Head of caudate nucleus (tissue), 42 donors: ENCODE measurements around the gene ARMC2.
"Not testable (repeated sequence)": the region's sequence is repeated elsewhere in the genome, so short reads cannot be mapped to it uniquely, and the experiment has no call there.

Source experiments
- DNase-seq, 42 donors: peaks; one replicate each; pipeline versions ENCODE4 v3.0.0 to v3.0.0-alpha.2; 2020 to 2021; ENCODE audit warnings: mixed read lengths in 7 of 42
- intact Hi-C: fragments of 100-400 bp; cut with DNase I; formaldehyde crosslinking; loops from one replicate; pipeline ENCODE4 v1.15.0; 2022

ARMC2 gene

DNA sequence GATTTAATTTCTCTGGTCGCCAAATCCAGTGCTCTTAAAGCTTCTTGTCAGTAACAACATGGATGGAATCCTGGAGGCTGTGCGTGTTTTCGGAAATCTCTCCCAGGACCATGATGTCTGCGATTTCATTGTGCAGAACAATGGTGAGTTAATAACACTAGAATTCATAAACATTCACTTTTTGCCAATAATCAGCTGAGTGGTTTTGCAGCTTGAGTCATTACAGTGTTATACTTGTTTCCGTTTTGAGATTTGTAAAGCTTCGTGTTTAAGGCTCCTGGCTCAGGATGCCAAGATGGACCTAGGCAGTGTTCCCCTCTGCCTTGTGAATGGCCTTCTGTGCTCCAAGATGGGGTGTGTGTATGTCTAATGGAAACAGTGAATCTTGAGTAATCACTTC, 113.8 kb downstream of the ARMC2 start:
- intact Hi-C loops = no loop called here
- no peak for DNase-seq

- intact Hi-C loops = no loop called here
Measured at GRCh38 chr6:108966251-108966650, 118.0 kb downstream of the ARMC2 start.

DNA sequence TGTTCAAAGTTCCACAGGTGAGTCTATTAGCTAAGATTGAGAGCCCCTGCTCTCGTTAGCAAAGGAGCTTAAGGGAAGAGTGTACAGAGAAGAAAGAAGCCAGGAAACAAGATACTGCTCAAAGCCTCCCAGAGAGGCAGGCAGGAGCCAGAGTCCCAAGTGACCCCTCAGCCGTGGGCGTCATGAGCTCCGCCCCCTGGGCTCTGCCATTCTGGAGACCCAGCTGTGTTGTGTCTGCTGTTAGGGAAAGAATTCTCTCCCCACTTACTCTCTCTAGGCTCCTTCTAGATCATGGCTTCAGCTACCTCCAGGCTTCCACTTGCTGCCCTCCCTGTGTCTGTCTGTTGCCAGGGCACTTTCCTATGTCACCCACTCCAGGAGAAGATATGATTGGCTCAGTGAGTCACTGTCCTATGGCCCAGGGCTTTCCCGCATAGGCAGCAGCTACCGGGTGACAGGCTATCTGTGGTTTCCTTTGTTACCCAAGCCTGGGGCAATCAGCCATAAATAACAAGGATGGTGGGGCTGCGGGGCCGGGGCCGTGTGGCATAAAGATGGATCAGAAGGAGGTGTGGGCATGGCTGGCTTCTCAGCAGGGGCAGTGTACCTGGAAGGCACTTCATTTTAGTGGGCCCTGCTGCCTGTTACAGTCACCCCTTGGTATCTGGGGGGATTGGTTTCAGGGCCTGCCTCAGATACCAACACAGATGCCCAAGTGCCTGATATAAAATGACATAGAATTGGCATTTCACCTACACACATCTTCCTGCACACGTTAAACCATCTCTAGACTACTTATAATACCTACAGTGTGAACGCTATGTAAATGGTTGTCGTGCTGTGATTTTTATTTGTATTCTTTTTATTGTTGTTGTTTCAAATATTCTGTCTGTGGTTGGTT, 118.9 kb downstream of the ARMC2 start:
- DNase-seq = peak in 1 of 42 donors; percentile 17
- intact Hi-C loops = no loop called here

More at GRCh38 chr6:108966251-108966650, 118.0 kb downstream of the ARMC2 start:
- DNase-seq = no peak

DNA sequence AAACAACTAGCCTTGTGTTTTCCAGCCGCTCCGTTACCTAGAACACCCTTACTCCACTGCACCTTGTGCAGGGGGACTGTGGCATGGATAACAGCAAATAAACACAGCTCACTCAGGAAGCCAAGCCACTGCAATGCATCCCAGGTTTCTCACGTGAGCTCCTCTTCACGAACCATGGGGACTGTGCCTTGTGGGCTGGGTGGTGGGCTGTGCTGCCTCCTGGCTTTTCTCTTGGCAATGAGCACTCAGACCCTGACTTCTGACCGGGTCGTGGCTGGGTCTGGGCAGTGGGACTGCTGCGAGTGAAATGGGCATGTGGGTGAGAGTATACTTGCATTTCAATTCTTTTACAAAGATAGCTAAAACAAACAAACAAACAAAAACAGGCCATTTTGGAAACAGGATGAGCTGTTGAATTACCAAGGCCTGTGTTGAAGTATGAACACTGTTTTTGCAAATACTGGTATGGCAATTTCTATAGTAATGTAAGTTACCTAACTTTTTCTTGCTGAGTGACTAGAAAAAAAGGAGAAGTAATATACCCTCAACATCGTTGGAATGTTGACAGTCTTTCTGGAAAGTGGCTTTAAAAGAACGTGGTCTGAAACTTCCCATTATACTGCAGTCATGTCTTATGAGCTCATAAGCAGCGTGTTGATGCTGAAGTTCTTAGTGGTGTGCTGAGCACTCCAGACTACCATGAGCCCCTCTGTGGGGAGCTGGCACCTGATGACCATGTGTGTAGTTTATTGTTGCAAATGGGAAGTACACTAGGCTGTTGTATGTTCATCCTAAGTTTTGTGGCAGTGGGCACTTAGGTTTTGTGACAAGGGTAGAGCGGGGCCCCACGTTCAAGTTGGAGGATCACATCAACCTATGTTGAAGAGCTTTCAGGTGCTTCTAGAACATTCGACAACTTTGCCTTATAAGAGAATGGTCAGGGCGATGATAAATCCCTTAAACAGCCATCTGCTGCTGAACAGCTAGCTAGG, 120.4 kb downstream of the ARMC2 start:
- no peak for DNase-seq
- intact Hi-C loops = no loop called here

DNA sequence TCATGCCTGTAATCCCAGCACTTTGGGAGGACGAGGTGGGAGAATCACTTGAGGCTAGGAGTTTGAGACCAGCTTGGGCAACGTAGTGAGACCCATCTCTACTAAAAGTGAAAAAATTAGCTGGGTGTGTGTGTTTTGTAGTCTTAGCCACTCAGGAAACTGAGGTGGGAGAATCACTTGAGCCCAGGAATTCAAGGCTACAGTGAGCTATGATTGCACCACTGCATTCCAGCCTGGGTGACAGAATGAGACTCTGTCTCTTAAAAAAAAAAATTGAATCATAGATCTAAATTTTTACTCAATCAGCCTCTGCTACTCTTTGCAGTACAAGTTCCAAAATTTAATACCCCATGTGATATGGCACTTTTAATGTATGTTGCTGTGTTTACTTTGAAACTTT, 121.6 kb downstream of the ARMC2 start:
- DNase-seq = no peak
- intact Hi-C loops = no loop called here

- intact Hi-C loops = no loop called here
- no peak for DNase-seq
Measured at GRCh38 chr6:108974201-108974600, 126.0 kb downstream of the ARMC2 start.

DNA sequence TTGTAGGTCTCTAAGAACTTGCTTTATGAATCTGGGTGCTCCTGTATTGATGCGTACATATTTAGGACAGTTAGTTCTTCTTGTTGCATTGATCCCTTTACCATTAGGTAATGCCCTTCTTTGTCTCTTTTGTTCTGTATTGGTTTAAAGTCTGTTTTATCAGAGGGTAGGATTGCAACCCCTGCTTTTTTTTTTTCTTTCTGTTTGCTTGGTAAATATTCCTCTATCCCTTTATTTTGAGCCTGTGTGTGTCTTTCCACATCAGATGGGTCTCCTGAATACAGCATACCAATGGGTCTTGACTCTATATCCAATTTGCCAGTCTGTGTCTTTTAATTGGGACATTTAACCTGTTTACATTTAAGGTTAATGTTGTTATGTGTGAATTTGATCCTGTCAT, 130.4 kb downstream of the ARMC2 start:
- DNase-seq, intact Hi-C loops: not testable (repeated sequence)

DNA sequence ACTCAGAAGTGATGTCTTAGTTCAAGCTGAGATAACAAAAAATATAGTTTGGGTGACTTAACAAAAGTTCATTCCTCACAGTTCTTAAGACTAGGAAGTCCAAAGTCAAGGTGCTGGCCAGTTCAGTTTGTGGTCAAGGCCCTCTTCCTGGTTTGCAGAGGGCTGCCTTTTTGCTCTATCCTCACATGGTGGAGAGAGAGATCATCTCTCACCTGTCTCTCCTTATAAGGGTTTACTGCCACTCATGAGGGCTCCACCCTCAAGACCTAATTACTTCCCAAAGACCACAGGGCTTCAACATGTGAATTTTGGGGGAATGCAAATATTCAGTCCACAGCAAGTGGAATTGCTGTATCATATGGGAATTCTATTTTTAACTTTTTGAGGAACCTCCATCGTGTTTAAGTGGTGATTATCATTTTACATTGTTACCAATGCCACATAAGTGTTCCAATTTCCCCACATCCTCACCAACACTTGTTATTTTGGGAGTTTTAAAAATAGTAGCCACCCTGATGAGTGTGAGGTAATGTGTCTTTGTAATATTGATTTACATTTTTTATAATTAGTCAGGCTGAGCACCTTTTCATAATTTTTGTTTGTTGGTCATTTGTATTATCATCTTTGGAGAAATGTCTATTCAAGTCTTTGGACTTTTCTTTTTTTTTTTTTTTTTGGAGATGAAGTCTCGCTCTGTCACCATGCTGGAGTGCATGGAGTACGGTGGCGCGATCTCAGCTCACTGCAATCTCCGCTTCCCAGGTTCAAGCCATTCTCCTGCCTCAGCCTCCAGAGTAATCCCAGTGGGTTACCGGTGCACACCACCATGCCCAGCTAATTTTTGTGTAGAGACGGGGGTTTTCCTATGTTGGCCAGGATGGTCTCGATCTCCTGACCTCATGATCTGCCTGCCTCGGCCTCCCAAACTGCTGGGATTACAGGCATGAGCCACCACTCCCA, 134.2 kb downstream of the ARMC2 start:
- intact Hi-C loops = no loop called here
- DNase-seq = no peak

DNA sequence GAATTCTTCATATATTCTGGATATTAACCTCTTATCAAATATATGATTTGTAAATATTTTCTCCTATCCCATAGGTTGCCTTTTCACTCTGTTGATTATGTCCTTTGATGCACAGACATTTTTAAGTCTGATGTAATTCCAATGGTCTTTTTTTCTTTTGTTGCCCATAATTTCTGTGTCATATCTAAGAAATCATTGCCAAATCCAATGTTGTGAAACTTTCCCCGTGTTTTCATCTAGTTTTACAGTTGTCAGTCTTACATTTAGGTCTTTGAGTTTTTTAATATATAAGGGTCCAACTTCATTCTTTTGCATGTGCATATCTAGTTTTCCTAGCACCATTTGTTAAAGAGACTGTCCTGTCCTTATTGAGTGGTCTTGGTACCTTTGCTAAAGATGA, 134.9 kb downstream of the ARMC2 start:
- intact Hi-C loops = no loop called here
- DNase-seq = no peak

GRCh38 chr6:108985301-108985700, 137.1 kb downstream of the ARMC2 start:
- DNase-seq = no peak
- intact Hi-C loops = no loop called here

GRCh38 chr6:108987156-108987555, 138.9 kb downstream of the ARMC2 start:
- no peak for DNase-seq
- intact Hi-C loops = no loop called here

DNA sequence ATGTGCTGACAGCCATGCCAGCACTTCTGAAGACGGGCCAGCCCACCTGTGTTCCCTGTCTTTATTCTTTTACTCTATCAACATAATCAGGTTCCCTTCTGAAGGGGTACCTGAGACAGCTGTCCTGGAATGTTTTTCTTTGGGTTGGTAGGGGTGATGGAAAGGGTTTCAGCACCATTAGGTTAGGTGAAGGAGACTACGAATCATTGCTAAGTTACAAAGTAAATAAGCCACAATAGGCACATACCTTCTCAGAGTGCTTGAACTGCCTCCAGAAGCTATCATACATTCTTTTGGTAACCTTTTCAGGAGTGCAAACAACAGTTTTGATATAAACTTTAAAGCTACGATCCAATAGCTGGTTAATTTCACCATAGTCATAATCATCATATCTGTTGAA, 140.1 kb downstream of the ARMC2 start:
- DNase-seq = peak in 5 of 42 donors; percentile 14 to 50 (median 38)
- intact Hi-C loops = no loop called here

DNA sequence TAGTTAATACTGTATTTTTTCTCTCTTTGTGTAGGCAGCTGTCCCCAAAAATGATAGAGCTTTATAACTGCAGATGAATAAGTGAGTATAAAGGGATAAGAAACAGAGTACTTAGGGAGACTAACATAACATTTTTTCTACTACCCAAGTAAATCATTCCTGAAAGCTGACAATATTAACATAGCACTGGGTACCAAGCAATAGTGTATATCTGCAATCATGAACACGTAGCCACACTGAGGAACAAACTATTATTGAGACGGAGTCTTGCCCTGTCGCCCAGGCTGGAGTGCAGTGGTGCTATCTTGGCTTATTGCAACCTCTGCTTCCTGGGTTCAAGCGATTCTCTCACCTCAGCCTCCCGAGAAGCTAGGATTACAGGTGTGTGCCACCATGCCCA, 140.5 kb downstream of the ARMC2 start:
- intact Hi-C loops = no loop called here
- no peak for DNase-seq

DNA sequence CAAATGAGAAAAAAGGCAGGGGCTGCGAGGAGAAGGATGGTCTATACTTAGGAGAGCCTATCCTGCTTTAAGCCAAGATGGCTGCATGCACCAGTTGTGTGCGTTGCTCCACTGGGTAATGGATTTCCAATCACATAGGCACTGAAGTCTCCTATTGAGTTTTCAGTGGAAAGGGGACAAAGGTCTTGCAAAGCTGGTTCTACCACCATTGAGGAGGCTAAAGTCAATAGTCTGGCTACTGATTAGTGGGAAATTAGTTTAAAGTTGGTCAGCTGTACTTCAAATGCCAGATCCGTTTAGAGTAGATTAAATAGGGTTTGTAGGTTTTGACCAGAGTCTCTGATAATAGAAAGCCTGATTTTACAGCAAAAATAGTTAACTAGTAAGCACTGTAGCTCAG, 141.5 kb downstream of the ARMC2 start:
- intact Hi-C loops = no loop called here
- no peak for DNase-seq

GRCh38 chr6:108993876-108994275, 145.7 kb downstream of the ARMC2 start:
- intact Hi-C loops = no loop called here
- no peak for DNase-seq

DNA sequence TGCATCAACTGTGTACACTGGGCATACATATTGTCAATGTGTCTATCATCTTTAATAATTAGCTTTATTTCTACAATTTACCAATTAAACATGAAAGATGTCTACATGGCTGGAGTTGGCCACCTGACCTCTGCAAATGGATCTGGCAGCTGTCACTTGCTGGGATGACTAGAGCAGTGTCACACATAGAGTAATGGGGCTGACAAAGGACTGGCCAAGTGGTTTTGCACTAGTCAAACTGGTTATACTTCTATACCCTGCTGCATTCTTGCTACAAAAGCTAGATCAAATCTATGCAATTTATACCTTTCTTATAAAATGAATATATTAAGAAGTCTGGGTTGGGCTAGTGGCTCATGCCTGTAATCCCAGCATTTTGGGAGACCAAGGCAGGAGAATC, 147.1 kb downstream of the ARMC2 start:
- DNase-seq = no peak
- intact Hi-C loops = no loop called here

DNA sequence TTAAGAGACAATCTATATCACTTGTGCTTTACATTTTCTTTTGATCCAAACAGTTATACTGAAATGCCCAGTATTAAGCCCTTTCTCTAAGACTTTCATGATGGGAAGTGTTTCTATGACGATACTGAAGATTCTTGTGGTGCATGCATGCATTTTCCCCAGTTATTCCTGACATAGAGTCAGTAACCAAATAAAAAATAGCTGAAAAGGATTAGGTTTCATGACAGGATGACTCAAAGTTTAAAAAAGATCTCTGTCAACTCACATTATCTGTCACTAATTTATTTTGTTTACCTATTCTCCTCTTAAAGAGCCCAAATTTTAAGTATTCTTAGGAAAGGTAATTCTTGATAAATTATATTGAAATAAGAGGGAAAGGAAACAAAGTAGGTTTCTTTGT, 148.0 kb downstream of the ARMC2 start:
- intact Hi-C loops = no loop called here

GRCh38 chr6:108998485-108998884, 150.3 kb downstream of the ARMC2 start:
- intact Hi-C loops = no loop called here
- peak in 7 of 42 donors; percentile 19 to 62 (median 25) for DNase-seq

More for the DNA sequence above, 148.0 kb downstream of the ARMC2 start:
- no peak for DNase-seq

- no peak for DNase-seq
- intact Hi-C loops = no loop called here
Measured at GRCh38 chr6:108999428-108999827, 151.2 kb downstream of the ARMC2 start.
